HUES64 (cell line): ENCODE results near the gene HEATR5B.
A peak's percentile ranks its signal among the peaks of the same experiment; 100 is the strongest.
"Not testable (repeated sequence)": the region's sequence is repeated elsewhere in the genome, so short reads cannot be mapped to it uniquely, and the experiment has no call there.

ENCODE experiments used
- H3K27ac ChIP-seq: 2 replicates; pipeline ENCODE4 v1.7.0; 2013; ENCODE audit warnings: low read depth, low read length, inconsistent platforms
- H3K27me3 ChIP-seq: 2 replicates; pipeline ENCODE4 v1.6.1; 2013; ENCODE audit warnings: mild to moderate bottlenecking, low read length; ENCODE audit not compliant: insufficient read depth
- H3K36me3 ChIP-seq: 2 replicates; pipeline ENCODE4 v1.6.1; 2013; ENCODE audit warnings: mild to moderate bottlenecking, low read length; ENCODE audit not compliant: insufficient read depth
- H3K4me1 ChIP-seq: 2 replicates; pipeline ENCODE4 v1.6.1; 2013; ENCODE audit warnings: mild to moderate bottlenecking, low read length, moderate library complexity; ENCODE audit not compliant: insufficient read depth
- H3K4me3 ChIP-seq: 2 replicates; pipeline ENCODE4 v1.5.1; 2013; ENCODE audit warnings: mild to moderate bottlenecking, low read length, moderate library complexity
- H3K9ac ChIP-seq: 2 replicates; pipeline ENCODE4 v1.6.1; 2013; ENCODE audit warnings: mild to moderate bottlenecking, low read depth, low read length
- H3K9me3 ChIP-seq: 2 replicates; pipeline ENCODE4 v1.6.1; 2013; ENCODE audit warnings: low read depth, low read length; ENCODE audit not compliant: insufficient read depth
- WGBS: fragments of 150-250, 120-280 bp; methylation state at CpG from one replicate; pipeline ENCODE4 v1.1.7; 2013; ENCODE audit warnings: missing lambda C conversion rate; 5-methylcytosine and 5-hydroxymethylcytosine counted together

HEATR5B gene

GRCh38 chr2:36979007-36979406, 105.2 kb downstream of the HEATR5B start:
- not testable (repeated sequence) for H3K9ac ChIP-seq, H3K36me3 ChIP-seq, H3K4me1 ChIP-seq, H3K27me3 ChIP-seq, H3K27ac ChIP-seq, H3K4me3 ChIP-seq, H3K9me3 ChIP-seq
- WGBS = 96% methylated on average over 3 of the region's 3 CpGs

GRCh38 chr2:36976065-36976464, 108.1 kb downstream of the HEATR5B start:
- no peak overlapping the region for H3K4me3 ChIP-seq
- H3K4me1 ChIP-seq = no peaks in the 10 kb centered on the region
- H3K9ac ChIP-seq = no peak overlapping the region
- no peaks in the 10 kb centered on the region for H3K27me3 ChIP-seq
- 87% methylated on average over 2 of the region's 2 CpGs for WGBS
- H3K27ac ChIP-seq = no peak overlapping the region
- no peaks in the 10 kb centered on the region for H3K9me3 ChIP-seq
- no peaks in the 10 kb centered on the region for H3K36me3 ChIP-seq

- Histone ChIP-seq H3K36me3 (no peaks in the 10 kb centered on the region), H3K27ac (no peak overlapping the region), H3K4me3 (no peak overlapping the region), H3K27me3 (no peaks in the 10 kb centered on the region), H3K9ac (no peak overlapping the region), H3K4me1 (no peaks in the 10 kb centered on the region), H3K9me3 (no peaks in the 10 kb centered on the region)
- 94% methylated on average over 8 of the region's 8 CpGs for WGBS
Measured at GRCh38 chr2:36975306-36975705, 108.9 kb downstream of the HEATR5B start.

GRCh38 chr2:36973320-36973719, 110.9 kb downstream of the HEATR5B start:
- Histone ChIP-seq H3K4me3 (no peak overlapping the region), H3K36me3 (no peaks in the 10 kb centered on the region), H3K27ac (no peak overlapping the region), H3K4me1 (peaks cover 4% of the 10 kb centered on the region), H3K9ac (no peak overlapping the region), H3K9me3 (no peaks in the 10 kb centered on the region), H3K27me3 (no peaks in the 10 kb centered on the region)
- WGBS = no CpG with 5 or more reads among the region's 2 CpGs

GRCh38 chr2:36971990-36972389, 112.2 kb downstream of the HEATR5B start:
- H3K36me3 ChIP-seq = no peaks in the 10 kb centered on the region
- peaks cover 4% of the 10 kb centered on the region; the same call in 1 of the 2 replicates for H3K27me3 ChIP-seq
- no peak overlapping the region for H3K9ac ChIP-seq
- no peaks in the 10 kb centered on the region for H3K9me3 ChIP-seq
- no peak overlapping the region for H3K27ac ChIP-seq
- no peak overlapping the region for H3K4me3 ChIP-seq
- H3K4me1 ChIP-seq = peaks cover 16% of the 10 kb centered on the region

GRCh38 chr2:36967236-36967876, 116.8 kb downstream of the HEATR5B start:
- Histone ChIP-seq H3K9me3 (no peaks in the 10 kb centered on the region), H3K36me3 (no peaks in the 10 kb centered on the region), H3K4me3 (peak overlapping the region; percentile 98), H3K27me3 (peaks cover 4% of the 10 kb centered on the region; the same call in 1 of the 2 replicates), H3K4me1 (peaks cover 36% of the 10 kb centered on the region), H3K27ac (no peak overlapping the region), H3K9ac (peak overlapping the region; percentile 70; the same call in 1 of the 2 replicates)
- WGBS = 36% methylated on average over 15 of the region's 15 CpGs

GRCh38 chr2:36966370-36967235, 117.6 kb downstream of the HEATR5B start, which contains the start of gene STRN:
TSS of gene STRN (minus strand) at chr2:36966536. CDS start at chr2:36966463, 73 bp downstream.
- H3K27ac ChIP-seq = peak within 1 kb of the TSS; percentile 93
- peaks cover 43% of the 10 kb centered on the region for H3K4me1 ChIP-seq
- H3K9me3 ChIP-seq = no peaks in the 10 kb centered on the region
- WGBS = under 1% methylated on average over 91 of the region's 91 CpGs
- H3K9ac ChIP-seq = peak within 1 kb of the TSS; percentile 89
- H3K27me3 ChIP-seq = peaks cover 4% of the 10 kb centered on the region; the same call in 1 of the 2 replicates
- peak within 1 kb of the TSS; percentile 98 for H3K4me3 ChIP-seq
- no peaks in the 10 kb centered on the region for H3K36me3 ChIP-seq

GRCh38 chr2:36965751-36966369, 118.3 kb downstream of the HEATR5B start:
- Histone ChIP-seq H3K4me3 (peak overlapping the region; percentile 98), H3K9me3 (no peaks in the 10 kb centered on the region), H3K36me3 (no peaks in the 10 kb centered on the region), H3K4me1 (peaks cover 48% of the 10 kb centered on the region), H3K9ac (peak overlapping the region; percentile 89), H3K27ac (peak overlapping the region; percentile 93), H3K27me3 (peaks cover 4% of the 10 kb centered on the region; the same call in 1 of the 2 replicates)
- under 1% methylated on average over 42 of the region's 42 CpGs for WGBS

GRCh38 chr2:36965206-36965605, 119.0 kb downstream of the HEATR5B start:
- Histone ChIP-seq H3K27ac (peak overlapping the region; percentile 90; the same call in 1 of the 2 replicates), H3K27me3 (peaks cover 4% of the 10 kb centered on the region; the same call in 1 of the 2 replicates), H3K9me3 (no peaks in the 10 kb centered on the region), H3K9ac (peak overlapping the region; percentile 72), H3K36me3 (no peaks in the 10 kb centered on the region), H3K4me1 (peaks cover 48% of the 10 kb centered on the region), H3K4me3 (peak overlapping the region; percentile 98)
- WGBS = 25% methylated on average over 2 of the region's 2 CpGs

- H3K9me3 ChIP-seq = no peaks in the 10 kb centered on the region
- 0 out of 2 replicates have a peak overlapping the region, but pooled peaks have one; percentile 13 for H3K9ac ChIP-seq
- peak overlapping the region; percentile 90; the same call in 1 of the 2 replicates for H3K27ac ChIP-seq
- peak overlapping the region; percentile 98 for H3K4me3 ChIP-seq
- H3K36me3 ChIP-seq = no peaks in the 10 kb centered on the region
- WGBS = 63% methylated on average over 4 of the region's 5 CpGs
- H3K27me3 ChIP-seq = peaks cover 4% of the 10 kb centered on the region; the same call in 1 of the 2 replicates
- peaks cover 48% of the 10 kb centered on the region for H3K4me1 ChIP-seq
Measured at GRCh38 chr2:36964496-36965058, 119.6 kb downstream of the HEATR5B start.
